ENCODE results near the gene TMEM121B.

The TMEM121B gene

DNA sequence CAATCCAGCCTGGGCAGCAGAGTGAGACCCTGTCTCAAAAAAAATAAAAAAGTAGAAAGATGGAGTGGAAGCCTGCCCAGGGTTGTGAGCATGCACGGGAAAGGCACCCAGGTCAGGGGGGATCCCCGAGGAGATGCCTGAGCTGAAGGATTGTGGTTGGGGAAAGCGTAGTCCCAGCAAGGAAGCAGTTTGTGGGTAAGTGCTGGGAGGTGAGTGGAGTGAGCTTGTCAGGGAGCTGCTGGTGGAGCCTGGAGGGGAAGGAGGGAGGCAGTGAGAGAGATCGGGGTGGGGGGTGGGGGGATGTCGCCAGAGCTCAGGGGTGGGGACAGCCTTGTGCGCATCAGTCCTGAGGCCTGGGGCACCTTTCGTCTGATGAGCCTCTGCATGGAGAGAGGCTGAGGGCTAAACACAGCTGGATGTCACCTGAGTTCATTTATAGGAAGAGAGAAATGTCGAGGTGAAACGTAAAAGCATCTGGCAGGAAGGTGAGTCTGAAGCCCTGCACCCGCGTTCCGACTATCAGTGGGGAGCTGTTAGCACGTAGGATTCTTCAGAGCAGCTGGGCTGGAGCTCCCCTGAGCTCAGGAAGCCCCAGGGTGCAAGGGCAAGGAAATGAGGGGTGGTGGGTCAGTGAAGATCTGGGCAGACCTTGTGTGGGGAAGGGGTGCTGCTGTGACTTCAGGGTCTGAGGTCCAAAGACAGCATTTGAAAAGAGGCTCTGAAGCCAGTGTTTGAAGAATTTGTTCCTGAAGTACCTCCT is 10.2 kb downstream of the TMEM121B start:
- Histone ChIP-seq H3K9ac (ENCODE audit: low read depth, low read length) (no peak overlapping the region), H3K9me3 (ENCODE audit: control insufficient read depth, insufficient read depth, low read length) (no peaks in the 10 kb centered on the region), H3K4me1 (ENCODE audit: insufficient read depth, low read length) (no peaks in the 10 kb centered on the region), H3K36me3 (ENCODE audit: insufficient read depth, low read length) (no peaks in the 10 kb centered on the region; the same call in 1 of the 2 replicates)

DNA sequence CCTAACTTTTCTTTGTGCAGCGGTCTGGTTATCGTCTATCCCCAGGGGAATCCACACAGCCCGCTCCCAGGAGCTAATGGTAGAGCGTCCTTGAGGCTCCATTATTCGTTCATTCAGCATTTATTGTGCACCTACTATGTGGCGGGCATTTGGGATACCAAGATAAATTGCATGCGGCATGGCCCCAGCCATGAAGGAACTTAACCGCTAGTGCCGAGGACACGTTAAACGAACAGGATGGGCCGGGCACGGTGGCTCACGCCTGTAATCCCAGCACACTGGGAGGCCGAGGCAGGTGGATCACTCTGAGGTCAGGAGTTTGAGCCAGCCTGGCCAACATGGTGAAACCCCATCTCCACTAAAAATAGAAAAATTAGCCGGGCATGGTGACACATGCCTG is 11.2 kb downstream of the TMEM121B start:
- H3K36me3 ChIP-seq (ENCODE audit: insufficient read depth, low read length), result no peaks in the 10 kb centered on the region; the same call in 1 of the 2 replicates
- no peak overlapping the region for H3K9ac ChIP-seq (ENCODE audit: low read depth, low read length)
- no peaks in the 10 kb centered on the region for H3K9me3 ChIP-seq (ENCODE audit: control insufficient read depth, insufficient read depth, low read length)
- H3K4me1 ChIP-seq (ENCODE audit: insufficient read depth, low read length), result no peaks in the 10 kb centered on the region

DNA sequence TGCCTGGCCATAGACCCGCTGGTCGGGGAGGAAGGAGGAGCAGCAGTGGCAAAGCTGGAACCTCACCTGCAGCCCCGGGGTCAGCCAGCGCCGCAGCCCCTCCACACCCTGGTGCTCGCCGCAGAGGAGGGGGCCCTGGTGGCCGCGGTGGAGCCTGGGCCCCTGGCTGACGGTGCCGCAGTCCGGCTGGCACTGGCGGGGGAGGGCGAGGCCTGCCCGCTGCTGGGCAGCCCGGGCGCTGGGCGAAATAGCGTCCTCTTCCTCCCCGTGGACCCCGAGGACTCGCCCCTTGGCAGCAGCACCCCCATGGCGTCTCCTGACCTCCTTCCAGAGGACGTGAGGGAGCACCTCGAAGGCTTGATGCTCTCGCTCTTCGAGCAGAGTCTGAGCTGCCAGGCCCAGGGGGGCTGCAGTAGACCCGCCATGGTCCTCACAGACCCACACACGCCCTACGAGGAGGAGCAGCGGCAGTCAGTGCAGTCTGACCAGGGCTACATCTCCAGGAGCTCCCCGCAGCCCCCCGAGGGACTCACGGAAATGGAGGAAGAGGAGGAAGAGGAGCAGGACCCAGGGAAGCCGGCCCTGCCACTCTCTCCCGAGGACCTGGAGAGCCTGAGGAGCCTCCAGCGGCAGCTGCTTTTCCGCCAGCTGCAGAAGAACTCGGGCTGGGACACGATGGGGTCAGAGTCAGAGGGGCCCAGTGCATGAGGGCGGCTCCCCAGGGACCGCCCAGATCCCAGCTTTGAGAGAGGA is 11.9 kb downstream of the TMEM121B start:
- Histone ChIP-seq H3K36me3 (ENCODE audit: insufficient read depth, low read length) (no peaks in the 10 kb centered on the region; the same call in 1 of the 2 replicates), H3K4me1 (ENCODE audit: insufficient read depth, low read length) (no peaks in the 10 kb centered on the region), H3K9ac (ENCODE audit: low read depth, low read length) (no peak overlapping the region), H3K9me3 (ENCODE audit: control insufficient read depth, insufficient read depth, low read length) (no peaks in the 10 kb centered on the region)

DNA sequence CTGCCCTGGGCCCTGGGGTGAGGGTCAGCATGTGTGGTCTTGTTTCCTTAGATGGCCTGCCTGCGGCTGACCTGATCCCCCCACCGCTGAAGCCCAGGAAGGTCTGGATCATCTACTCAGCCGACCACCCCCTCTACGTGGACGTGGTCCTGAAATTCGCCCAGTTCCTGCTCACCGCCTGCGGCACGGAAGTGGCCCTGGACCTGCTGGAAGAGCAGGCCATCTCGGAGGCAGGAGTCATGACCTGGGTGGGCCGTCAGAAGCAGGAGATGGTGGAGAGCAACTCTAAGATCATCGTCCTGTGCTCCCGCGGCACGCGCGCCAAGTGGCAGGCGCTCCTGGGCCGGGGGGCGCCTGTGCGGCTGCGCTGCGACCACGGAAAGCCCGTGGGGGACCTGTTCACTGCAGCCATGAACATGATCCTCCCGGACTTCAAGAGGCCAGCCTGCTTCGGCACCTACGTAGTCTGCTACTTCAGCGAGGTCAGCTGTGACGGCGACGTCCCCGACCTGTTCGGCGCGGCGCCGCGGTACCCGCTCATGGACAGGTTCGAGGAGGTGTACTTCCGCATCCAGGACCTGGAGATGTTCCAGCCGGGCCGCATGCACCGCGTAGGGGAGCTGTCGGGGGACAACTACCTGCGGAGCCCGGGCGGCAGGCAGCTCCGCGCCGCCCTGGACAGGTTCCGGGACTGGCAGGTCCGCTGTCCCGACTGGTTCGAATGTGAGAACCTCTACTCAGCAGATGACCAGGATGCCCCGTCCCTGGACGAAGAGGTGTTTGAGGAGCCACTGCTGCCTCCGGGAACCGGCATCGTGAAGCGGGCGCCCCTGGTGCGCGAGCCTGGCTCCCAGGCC is 12.7 kb downstream of the TMEM121B start:
- no peaks in the 10 kb centered on the region for H3K9me3 ChIP-seq (ENCODE audit: control insufficient read depth, insufficient read depth, low read length)
- no peaks in the 10 kb centered on the region for H3K4me1 ChIP-seq (ENCODE audit: insufficient read depth, low read length)
- no peaks in the 10 kb centered on the region; the same call in 1 of the 2 replicates for H3K36me3 ChIP-seq (ENCODE audit: insufficient read depth, low read length)
- H3K9ac ChIP-seq (ENCODE audit: low read depth, low read length), result no peak overlapping the region

DNA sequence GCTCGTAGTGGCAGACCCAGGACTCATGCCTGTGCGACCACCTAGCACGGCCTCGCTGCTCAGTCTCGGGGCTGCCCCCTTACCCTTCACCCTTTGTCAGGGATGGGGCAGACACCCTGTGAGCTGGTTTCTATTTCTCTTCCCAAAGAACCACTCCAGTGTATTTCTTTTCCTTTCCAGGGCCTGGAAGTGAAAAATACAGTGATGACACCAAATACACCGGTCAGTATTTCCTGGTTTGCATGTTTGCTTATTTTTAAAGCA is 13.7 kb downstream of the TMEM121B start:
- Histone ChIP-seq H3K4me1 (ENCODE audit: insufficient read depth, low read length) (no peaks in the 10 kb centered on the region), H3K9me3 (ENCODE audit: control insufficient read depth, insufficient read depth, low read length) (no peaks in the 10 kb centered on the region), H3K36me3 (ENCODE audit: insufficient read depth, low read length) (no peaks in the 10 kb centered on the region; the same call in 1 of the 2 replicates), H3K9ac (ENCODE audit: low read depth, low read length) (no peak overlapping the region)

DNA sequence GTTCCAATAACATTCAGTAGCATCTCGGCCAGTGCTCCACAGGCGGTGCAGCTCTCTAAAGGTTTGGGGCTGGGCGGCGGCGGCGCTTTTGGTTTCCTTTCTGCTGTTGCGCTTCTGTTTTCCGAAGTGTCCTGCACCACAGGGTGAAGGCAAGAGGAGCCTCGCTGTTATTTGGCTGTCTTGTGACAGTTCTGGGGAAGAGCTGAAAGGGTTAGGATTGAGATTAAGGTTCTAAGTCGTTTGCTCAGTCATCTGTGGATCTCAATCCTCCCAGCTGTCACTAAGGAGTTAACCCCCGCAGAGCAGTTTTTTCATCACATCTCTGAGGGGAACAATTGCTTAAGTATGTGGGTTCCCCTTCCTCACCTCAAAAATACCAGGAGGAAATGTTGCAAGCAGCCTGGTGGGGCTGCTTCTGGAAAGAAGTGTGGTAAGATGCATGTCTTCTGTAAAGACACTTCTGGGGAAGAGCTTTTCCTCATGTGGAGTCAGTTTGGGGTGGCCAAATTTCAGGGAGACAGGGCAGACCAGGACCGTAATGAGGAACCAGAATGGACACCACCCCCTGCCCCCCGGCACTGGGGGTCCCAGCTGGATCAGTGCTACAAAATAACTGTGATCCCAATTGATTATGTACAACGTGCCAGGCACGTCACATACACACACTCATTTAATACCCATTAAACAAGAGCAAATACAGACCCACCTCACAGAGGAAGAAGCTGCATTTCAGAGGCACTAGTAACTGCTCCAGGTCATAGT is 14.2 kb downstream of the TMEM121B start:
- Histone ChIP-seq H3K4me1 (ENCODE audit: insufficient read depth, low read length) (no peaks in the 10 kb centered on the region), H3K9me3 (ENCODE audit: control insufficient read depth, insufficient read depth, low read length) (no peaks in the 10 kb centered on the region), H3K9ac (ENCODE audit: low read depth, low read length) (no peak overlapping the region), H3K36me3 (ENCODE audit: insufficient read depth, low read length) (peaks cover 4% of the 10 kb centered on the region; the same call in 1 of the 2 replicates)

DNA sequence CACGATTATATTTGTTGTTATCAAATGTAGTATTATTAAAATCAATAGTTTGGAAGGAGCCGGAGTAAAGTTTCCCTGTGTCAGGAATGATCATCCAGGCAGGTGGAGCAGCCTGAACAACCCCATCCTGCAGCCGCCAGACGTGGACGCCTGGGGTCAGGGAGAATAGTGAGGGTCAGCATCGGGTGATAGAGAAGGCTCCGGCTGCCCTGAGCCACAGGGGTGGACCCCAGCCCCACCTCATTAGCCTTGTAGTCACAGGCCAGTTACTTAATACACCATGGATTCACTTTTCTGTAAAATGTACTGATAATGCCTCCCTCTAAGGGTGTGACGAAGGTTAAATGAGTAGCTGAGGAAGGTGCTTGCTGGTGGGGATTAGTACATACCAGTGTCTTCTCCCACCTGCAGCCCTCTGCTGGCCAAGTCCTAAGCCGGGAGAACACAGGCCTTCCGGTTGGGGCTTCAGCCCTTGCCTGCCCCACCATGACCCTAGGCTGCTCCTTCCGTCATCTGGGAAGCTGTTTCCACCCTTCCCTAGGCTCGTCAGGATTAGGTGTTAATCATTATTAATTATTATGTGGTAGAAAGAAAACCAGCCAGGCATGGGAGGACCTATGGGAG is 14.9 kb downstream of the TMEM121B start:
- Histone ChIP-seq H3K9ac (ENCODE audit: low read depth, low read length) (no peak overlapping the region), H3K4me1 (ENCODE audit: insufficient read depth, low read length) (no peaks in the 10 kb centered on the region), H3K36me3 (ENCODE audit: insufficient read depth, low read length) (peaks cover 4% of the 10 kb centered on the region; the same call in 1 of the 2 replicates), H3K9me3 (ENCODE audit: control insufficient read depth, insufficient read depth, low read length) (no peaks in the 10 kb centered on the region)

DNA sequence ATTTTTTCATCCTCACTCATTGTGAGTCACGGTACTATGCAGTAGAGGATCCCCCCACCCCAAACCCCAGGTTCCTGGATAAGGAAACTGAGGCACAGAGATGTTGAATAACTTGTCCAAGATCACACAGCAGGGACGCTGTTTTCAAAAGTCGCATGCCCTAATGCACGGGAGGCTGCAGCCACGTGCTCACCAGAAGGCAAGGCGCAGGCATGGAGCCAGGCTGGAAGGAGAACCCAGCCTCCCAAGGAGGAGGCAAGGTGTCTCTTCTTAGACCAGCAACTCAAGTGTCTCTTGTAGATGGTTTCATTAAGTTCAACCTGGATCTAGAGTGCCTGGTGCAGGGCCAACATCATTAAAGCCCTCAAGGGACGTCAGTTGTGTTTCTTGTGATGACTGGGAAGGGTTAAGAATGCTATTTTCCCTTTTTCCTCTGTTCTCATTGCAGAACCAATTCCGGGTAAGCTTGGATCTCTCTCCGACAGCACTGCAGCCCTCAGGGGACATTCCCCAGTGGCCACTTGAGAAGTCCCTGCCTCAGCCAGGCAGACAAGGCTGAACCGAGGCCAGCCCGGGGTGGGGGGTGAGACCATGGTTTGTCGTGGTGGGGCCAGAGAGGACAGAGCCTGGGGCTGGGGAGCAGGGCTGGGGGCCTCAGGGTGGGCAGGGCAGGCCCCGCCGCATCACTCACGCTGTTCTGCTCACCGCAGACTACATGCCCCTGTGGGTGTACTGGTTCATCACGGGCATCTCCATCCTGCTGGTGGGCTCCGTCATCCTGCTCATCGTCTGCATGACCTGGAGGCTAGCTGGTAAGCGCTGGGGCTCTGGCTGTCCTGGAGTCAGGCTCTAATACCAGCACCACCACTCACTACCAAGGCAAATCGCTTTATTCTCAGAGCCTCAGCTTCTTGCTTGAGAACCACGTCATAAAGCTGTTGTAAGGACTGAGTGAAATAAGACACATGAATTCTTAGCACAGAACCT is 15.7 kb downstream of the TMEM121B start:
- H3K4me1 ChIP-seq (ENCODE audit: insufficient read depth, low read length), result no peaks in the 10 kb centered on the region
- peaks cover 4% of the 10 kb centered on the region; the same call in 1 of the 2 replicates for H3K36me3 ChIP-seq (ENCODE audit: insufficient read depth, low read length)
- no peaks in the 10 kb centered on the region for H3K9me3 ChIP-seq (ENCODE audit: control insufficient read depth, insufficient read depth, low read length)
- H3K9ac ChIP-seq (ENCODE audit: low read depth, low read length), result no peak overlapping the region

DNA sequence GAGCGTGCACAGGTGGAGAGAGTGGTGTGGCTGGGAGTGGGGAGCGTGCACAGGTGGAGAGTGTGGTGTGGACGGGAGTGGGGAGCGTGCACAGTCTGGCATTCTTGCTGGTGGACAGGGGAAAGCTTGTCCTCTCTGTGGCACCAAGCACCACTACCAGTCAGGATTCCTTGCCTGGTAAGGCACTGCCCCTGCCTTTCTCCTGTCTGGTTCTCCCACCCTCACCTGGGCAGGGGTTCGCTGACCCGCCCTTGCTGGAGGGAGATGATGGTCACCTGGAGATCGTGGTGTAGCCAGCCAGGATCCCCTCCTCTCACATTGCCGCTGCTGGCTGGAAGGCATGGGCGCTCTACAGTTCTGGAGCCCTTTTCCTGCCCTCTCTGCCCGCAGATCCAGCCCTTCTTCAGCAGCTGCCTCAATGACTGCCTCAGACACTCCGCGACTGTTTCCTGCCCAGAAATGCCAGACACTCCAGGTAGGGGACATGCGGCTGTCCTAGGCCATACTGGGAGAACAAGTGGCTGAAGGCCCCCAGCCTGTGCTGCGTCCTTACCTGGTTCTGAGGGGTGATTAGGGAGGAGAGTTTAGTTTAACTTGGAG is 16.7 kb downstream of the TMEM121B start:
- Histone ChIP-seq H3K9ac (ENCODE audit: low read depth, low read length) (no peak overlapping the region), H3K36me3 (ENCODE audit: insufficient read depth, low read length) (peaks cover 4% of the 10 kb centered on the region; the same call in 1 of the 2 replicates), H3K4me1 (ENCODE audit: insufficient read depth, low read length) (no peaks in the 10 kb centered on the region), H3K9me3 (ENCODE audit: control insufficient read depth, insufficient read depth, low read length) (no peaks in the 10 kb centered on the region)

DNA sequence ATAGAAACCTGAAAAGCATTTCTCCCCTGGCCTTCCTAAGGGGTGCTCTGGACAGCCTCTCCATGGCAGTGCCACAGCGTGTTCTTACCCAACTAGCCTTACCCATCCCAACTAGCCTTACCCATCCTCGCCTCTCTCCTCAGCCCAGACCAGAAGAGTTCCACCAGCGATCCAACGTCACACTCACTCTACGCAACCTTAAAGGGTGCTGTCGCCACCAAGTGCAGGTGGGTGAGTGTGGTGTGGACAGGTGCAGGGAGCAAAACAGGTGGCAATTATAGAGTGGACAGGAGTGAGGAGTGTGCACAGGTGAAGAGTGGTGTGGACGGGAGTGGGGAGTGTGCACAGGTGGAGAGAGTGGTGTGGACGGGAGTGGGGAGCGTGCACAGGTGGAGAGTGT is 17.8 kb downstream of the TMEM121B start:
- Histone ChIP-seq H3K9me3 (ENCODE audit: control insufficient read depth, insufficient read depth, low read length) (no peaks in the 10 kb centered on the region), H3K4me1 (ENCODE audit: insufficient read depth, low read length) (no peaks in the 10 kb centered on the region), H3K9ac (ENCODE audit: low read depth, low read length) (no peak overlapping the region), H3K36me3 (ENCODE audit: insufficient read depth, low read length) (peaks cover 4% of the 10 kb centered on the region; the same call in 1 of the 2 replicates)

DNA sequence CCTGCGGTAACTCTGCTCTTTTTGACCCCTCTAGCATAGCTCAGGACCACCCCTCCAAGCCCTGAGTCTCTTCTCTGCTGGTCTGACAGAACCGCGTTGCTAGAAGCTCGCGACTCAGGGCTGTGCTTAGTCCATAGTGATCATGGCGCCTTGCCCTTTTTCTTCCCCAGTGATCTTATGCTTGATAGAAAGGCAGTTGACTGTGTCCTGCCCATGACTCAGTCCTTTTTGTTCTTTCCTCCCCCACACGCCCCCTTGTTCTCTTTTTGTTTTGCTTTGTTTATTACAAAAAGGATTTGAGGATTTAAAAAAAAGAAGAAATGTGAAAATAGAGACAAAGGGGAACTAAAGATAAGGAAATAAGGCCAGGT is 18.9 kb downstream of the TMEM121B start:
- H3K4me1 ChIP-seq (ENCODE audit: insufficient read depth, low read length), result no peaks in the 10 kb centered on the region
- H3K9ac ChIP-seq (ENCODE audit: low read depth, low read length), result no peak overlapping the region
- peaks cover 4% of the 10 kb centered on the region; the same call in 1 of the 2 replicates for H3K36me3 ChIP-seq (ENCODE audit: insufficient read depth, low read length)
- no peaks in the 10 kb centered on the region for H3K9me3 ChIP-seq (ENCODE audit: control insufficient read depth, insufficient read depth, low read length)

DNA sequence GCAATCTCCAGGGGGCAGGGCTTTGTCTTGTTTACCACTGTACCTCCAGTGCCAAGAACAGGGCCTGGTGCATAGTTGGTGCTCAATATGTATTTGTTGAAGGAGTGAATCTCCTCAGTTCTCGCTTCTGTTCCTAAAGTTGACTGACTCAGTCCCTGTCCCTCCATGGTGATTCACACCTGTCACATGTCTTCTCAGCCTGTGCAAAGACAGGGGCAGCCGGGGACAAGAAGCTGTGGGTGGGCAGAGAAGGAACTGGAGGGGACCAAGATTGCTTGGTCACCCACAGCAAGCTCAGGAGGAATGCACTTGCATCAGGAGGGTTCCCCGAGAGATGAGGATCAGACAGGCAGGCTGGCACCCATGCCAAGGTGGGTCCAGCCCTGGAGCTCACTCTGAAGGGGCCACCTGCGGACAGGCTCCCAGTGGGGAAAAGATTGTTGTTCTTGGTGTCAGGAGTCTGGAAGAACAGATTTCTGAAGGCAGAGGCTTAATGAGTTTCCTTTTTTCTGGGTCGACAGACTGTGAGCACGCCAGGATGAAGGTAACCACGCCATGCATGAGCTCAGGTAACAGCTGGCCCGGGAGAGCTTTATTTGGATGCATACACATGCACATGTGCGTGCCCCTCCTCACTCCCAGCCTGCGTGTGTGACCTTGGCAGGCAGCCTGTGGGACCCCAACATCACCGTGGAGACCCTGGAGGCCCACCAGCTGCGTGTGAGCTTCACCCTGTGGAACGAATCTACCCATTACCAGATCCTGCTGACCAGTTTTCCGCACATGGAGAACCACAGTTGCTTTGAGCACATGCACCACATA is 19.5 kb downstream of the TMEM121B start:
- Histone ChIP-seq H3K36me3 (ENCODE audit: insufficient read depth, low read length) (peaks cover 4% of the 10 kb centered on the region; the same call in 1 of the 2 replicates), H3K9me3 (ENCODE audit: control insufficient read depth, insufficient read depth, low read length) (no peaks in the 10 kb centered on the region), H3K9ac (ENCODE audit: low read depth, low read length) (no peak overlapping the region), H3K4me1 (ENCODE audit: insufficient read depth, low read length) (no peaks in the 10 kb centered on the region)
